Endothelial cell of umbilical vein (primary cell): ENCODE data around the gene ZNF222. TPM values are rescaled to one million over a fixed set of nuclear protein-coding genes. Genes with fewer than 3 reads are reported as not detected.

Source experiments
- BruUV-seq: library from RNA; stranded (reverse); fragments of 400-500 nt; replicated peaks from 2 replicates; lab custom pipeline; 2021; lab: Mats Ljungman, UMichigan
- CTCF ChIA-PET: fragments of 300-600, 350-600 bp; sonication (Branson Sonifier 250); formaldehyde crosslinking; loops from one replicate; lab custom pipeline; 2021; ENCODE audit warnings: antibody characterized with exemption, inconsistent platforms; lab: Charles Lee
- POLR2A ChIA-PET: fragments of 300-600, 350-600 bp; sonication (Branson Sonifier 250); formaldehyde crosslinking; loops from one replicate; lab custom pipeline; 2021; ENCODE audit warnings: antibody characterized with exemption, inconsistent platforms; lab: Charles Lee
- DNase-seq: peaks from one replicate; pipeline ENCODE4 v3.0.0-alpha.2; 2011; ENCODE audit warnings: low read depth, low spot score
- FAIRE-seq: peaks from 2 replicates; lab custom pipeline; 2011; peaks lifted over from hg19 to GRCh38; lab: Jason Lieb, UNC
- H2AFZ ChIP-seq: 2 replicates; pipeline ENCODE4 v1.6.0; 2012; ENCODE audit warnings: low read depth, low read length, control low read depth, inconsistent platforms
- H3K27ac ChIP-seq: 2 replicates; pipeline ENCODE4 v1.5.1; 2011; ENCODE audit warnings: low read depth, mild to moderate bottlenecking, control low read depth, low read length, moderate library complexity; ENCODE audit not compliant: insufficient read depth
- H3K27me3 ChIP-seq, 2 experiments: 2 replicates each; pipeline versions ENCODE4 v1.6.0 to v1.6.1; 2011; ENCODE audit warnings: low read length in 2 of 2, mixed read lengths in 1 of 2; ENCODE audit not compliant: control insufficient read depth in 2 of 2, insufficient read depth in 2 of 2
- H3K36me3 ChIP-seq, 2 experiments: 2 replicates in 1 of 2; 3 replicates in 1 of 2; pipeline ENCODE4 v1.5.1; 2011; ENCODE audit warnings: low read length in 2 of 2, mild to moderate bottlenecking in 1 of 2, moderate library complexity in 1 of 2; ENCODE audit not compliant: control insufficient read depth in 2 of 2, insufficient read depth in 2 of 2; ENCODE audit errors: extremely low read depth in 1 of 2
- H3K4me1 ChIP-seq: 3 replicates; pipeline ENCODE4 v1.5.1; 2011; ENCODE audit warnings: mild to moderate bottlenecking, low read length; ENCODE audit not compliant: control insufficient read depth, insufficient read depth; ENCODE audit errors: extremely low read depth
- H3K4me2 ChIP-seq: 2 replicates; pipeline ENCODE4 v1.6.1; 2011; ENCODE audit warnings: low read length, control low read depth, mixed read lengths; ENCODE audit not compliant: insufficient read depth
- H3K4me3 ChIP-seq, 3 experiments: fragments of 200-600 bp in 1 of 3; sonication (generic), shearing (Covaris generic) in 1 of 3; replicated peaks in 1 of 3; 2 replicates each; pipeline ENCODE4 v1.5.1; 2011 to 2016; ENCODE audit warnings: control low read depth in 3 of 3, low read length in 3 of 3, mild to moderate bottlenecking in 2 of 3, inconsistent platforms in 1 of 3, low read depth in 1 of 3, moderate library complexity in 1 of 3; ENCODE audit not compliant: insufficient read depth in 1 of 3
- H3K79me2 ChIP-seq: 2 replicates; pipeline ENCODE4 v1.6.0; 2012; ENCODE audit warnings: low read length, inconsistent platforms; ENCODE audit not compliant: control insufficient read depth, insufficient read depth
- H3K9ac ChIP-seq: replicated peaks from 2 replicates; pipeline ENCODE3; 2011; ENCODE audit warnings: low read length, control low read depth; ENCODE audit not compliant: insufficient read depth; ENCODE audit errors: extremely low read depth
- H3K9me1 ChIP-seq: replicated peaks from 3 replicates; pipeline ENCODE4 v1.6.0; 2011; ENCODE audit warnings: mild to moderate bottlenecking, low read length; ENCODE audit not compliant: control insufficient read depth, insufficient read depth; ENCODE audit errors: extremely low read depth
- H3K9me3 ChIP-seq: replicated peaks from 2 replicates; pipeline ENCODE4 v1.5.1; 2012; ENCODE audit warnings: low read length, inconsistent platforms; ENCODE audit not compliant: control insufficient read depth, insufficient read depth
- H4K20me1 ChIP-seq: replicated peaks from 2 replicates; pipeline ENCODE3; 2011; ENCODE audit warnings: mild to moderate bottlenecking, low read length; ENCODE audit not compliant: control insufficient read depth, insufficient read depth; ENCODE audit errors: extremely low read depth
- EZH2 ChIP-seq: IDR thresholded peaks from 2 replicates; pipeline ENCODE4 v1.6.1; 2012; ENCODE audit warnings: borderline replicate concordance, low read depth, mild to moderate bottlenecking, moderate library complexity, low read length, inconsistent platforms; ENCODE audit not compliant: severe bottlenecking
- FOS ChIP-seq: IDR thresholded peaks from 2 replicates; pipeline ENCODE4 v1.6.1; 2011; ENCODE audit warnings: mild to moderate bottlenecking, low read length, moderate library complexity, borderline replicate concordance; ENCODE audit not compliant: insufficient read depth
- GATA2 ChIP-seq: IDR thresholded peaks from 2 replicates; pipeline ENCODE4 v1.7.0; 2011; ENCODE audit warnings: low read depth, mild to moderate bottlenecking, moderate library complexity, mixed read lengths, low read length; ENCODE audit not compliant: insufficient read length, insufficient read depth
- MYC ChIP-seq: IDR thresholded peaks from one replicate; pipeline ENCODE4 v1.6.1; 2011; ENCODE audit warnings: mild to moderate bottlenecking, low read depth, low read length
- POLR2A ChIP-seq: IDR thresholded peaks from 2 replicates; pipeline ENCODE4 v1.6.1; 2012; ENCODE audit warnings: low read depth, mild to moderate bottlenecking, control low read depth, low read length
- POLR2AphosphoS5 ChIP-seq: IDR thresholded peaks from 2 replicates; pipeline ENCODE4 v1.6.1; 2012; ENCODE audit warnings: low read depth, mild to moderate bottlenecking, control low read depth, low read length, moderate library complexity; ENCODE audit not compliant: insufficient read depth
- dilution Hi-C: fragments of 300-500 bp; cut with MboI; formaldehyde crosslinking; loops from one replicate; pipeline ENCODE4 v1.15.0; 2019; ENCODE audit warnings: low sequenced_read_pairs; ENCODE audit not compliant: extremely low pct_ligation_motif_present
- intact Hi-C: fragments of 100-400 bp; cut with micrococcal nuclease; formaldehyde crosslinking; loops from one replicate; pipeline ENCODE4 v1.10.0; 2022
- polyA plus RNA-seq, 4 experiments: library from polyadenylated mRNA; depleted of rRNA in 3 of 4; stranded (reverse) in 3 of 4; unstranded in 1 of 4; fragments of >200 nt; gene quantifications; 2 replicates each; pipeline versions ENCODE4 v1.2.1 to v1.2.3, GENCODE V29; 2011 to 2012; ENCODE audit warnings: missing spikeins in 1 of 4
- total RNA-seq: library from RNA; stranded (reverse); gene quantifications from 2 replicates; pipeline ENCODE4 v1.2.3, GENCODE V29; 2021
- TF ChIP-seq, protein P1 (sequence below): IDR thresholded peaks from 2 replicates; pipeline ENCODE4 v1.6.1; 2011; ENCODE audit not compliant: insufficient read depth, insufficient read length
- TF ChIP-seq, protein P2 (sequence below), 2 donors: IDR thresholded peaks; 1 replicate in 1 of 2; 2 replicates in 1 of 2; pipeline ENCODE4 v1.5.1; 2011; ENCODE audit warnings: low read length in 2 of 2, mild to moderate bottlenecking in 2 of 2, moderate library complexity in 2 of 2, control low read depth in 1 of 2, inconsistent platforms in 1 of 2, low read depth in 1 of 2; ENCODE audit not compliant: insufficient read depth in 1 of 2; ENCODE audit errors: extremely low read depth in 1 of 2

Gene ZNF222
- total and polyA plus RNA-seq, 2 donors (not counting 3 experiments of a cell fraction or from before 2014, with no cell fraction given), result 2.2 to 5.2 TPM

- peak overlapping the region; percentile 32 to 75 (median 68) for H3K4me3 ChIP-seq
- intact Hi-C loops (loop anchor here (1.0 to 5.0 kb wide), 8 partner anchors 18 to 372 kb away; partner anchors contain the start of genes ZNF112, ZNF221, ZNF223 and ZNF225), dilution Hi-C loops (no loop called here)
- peak overlapping the region; percentile 23 for H3K27ac ChIP-seq
- H3K9me1 ChIP-seq, result no peaks in the 10 kb centered on the region
- ChIA-PET POLR2A (interaction anchor here (0.7 kb wide), 1 partner anchor 17 kb away, joined by 3 read pairs; no protein-coding TSS in a partner anchor), CTCF (interaction anchor here (1.3 kb wide), 1 partner anchor 34 kb away, joined by 4 read pairs; the partner anchor contains the start of gene ZNF221)
- TSS peak; percentile 47 for BruUV-seq
- H3K4me1 ChIP-seq, result peaks cover 6% of the 10 kb centered on the region
- H3K9me3 ChIP-seq, result no peaks in the 10 kb centered on the region
- peak overlapping the region; percentile 55 for H3K9ac ChIP-seq
- H4K20me1 ChIP-seq, result no peaks in the 10 kb centered on the region
- peak overlapping the region; percentile 56 for H2AFZ ChIP-seq
- H3K4me2 ChIP-seq, result peak overlapping the region; percentile 87
- TF ChIP-seq POLR2AphosphoS5, result no peak
- TF ChIP-seq, protein P1, sequence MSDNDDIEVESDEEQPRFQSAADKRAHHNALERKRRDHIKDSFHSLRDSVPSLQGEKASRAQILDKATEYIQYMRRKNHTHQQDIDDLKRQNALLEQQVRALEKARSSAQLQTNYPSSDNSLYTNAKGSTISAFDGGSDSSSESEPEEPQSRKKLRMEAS, result no peak
- no peak for TF ChIP-seq POLR2A
- TF ChIP-seq, protein P2, sequence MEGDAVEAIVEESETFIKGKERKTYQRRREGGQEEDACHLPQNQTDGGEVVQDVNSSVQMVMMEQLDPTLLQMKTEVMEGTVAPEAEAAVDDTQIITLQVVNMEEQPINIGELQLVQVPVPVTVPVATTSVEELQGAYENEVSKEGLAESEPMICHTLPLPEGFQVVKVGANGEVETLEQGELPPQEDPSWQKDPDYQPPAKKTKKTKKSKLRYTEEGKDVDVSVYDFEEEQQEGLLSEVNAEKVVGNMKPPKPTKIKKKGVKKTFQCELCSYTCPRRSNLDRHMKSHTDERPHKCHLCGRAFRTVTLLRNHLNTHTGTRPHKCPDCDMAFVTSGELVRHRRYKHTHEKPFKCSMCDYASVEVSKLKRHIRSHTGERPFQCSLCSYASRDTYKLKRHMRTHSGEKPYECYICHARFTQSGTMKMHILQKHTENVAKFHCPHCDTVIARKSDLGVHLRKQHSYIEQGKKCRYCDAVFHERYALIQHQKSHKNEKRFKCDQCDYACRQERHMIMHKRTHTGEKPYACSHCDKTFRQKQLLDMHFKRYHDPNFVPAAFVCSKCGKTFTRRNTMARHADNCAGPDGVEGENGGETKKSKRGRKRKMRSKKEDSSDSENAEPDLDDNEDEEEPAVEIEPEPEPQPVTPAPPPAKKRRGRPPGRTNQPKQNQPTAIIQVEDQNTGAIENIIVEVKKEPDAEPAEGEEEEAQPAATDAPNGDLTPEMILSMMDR (IDR thresholded peaks at IDR 0.05; ENCODE audit: extremely low read depth in 1 of 2, insufficient read depth in 1 of 2, low read depth in 1 of 2, low read length in 2 of 2), result no peak
- TF ChIP-seq GATA2, result no peak
- no peak for TF ChIP-seq EZH2
- no peak for TF ChIP-seq FOS
- no peak for TF ChIP-seq MYC
- H3K27me3 ChIP-seq, result no peaks in the 10 kb centered on the region
- FAIRE-seq (no peak), DNase-seq (no peak)
- H3K79me2 ChIP-seq, result peaks cover 4% of the 10 kb centered on the region
- H3K36me3 ChIP-seq, result no peaks in the 10 kb centered on the region
These were observed 40.5 kb upstream of the ZNF222 start for GRCh38 chr19:43984687-43985000.
